ENCODE results near the gene PPP4R4. TPM values are rescaled to one million over a fixed set of nuclear protein-coding genes. Genes with fewer than 3 reads are reported as not detected.

The PPP4R4 gene
- polyA plus RNA-seq, 3 donors, result 0.09 to 0.42 (median 0.19) TPM

GRCh38 chr14:94317259-94317658, 143.1 kb downstream of the PPP4R4 start:
- DNase-seq (ENCODE audit: extremely low read depth in 1 of 11, low read depth in 9 of 11, low spot score in 4 of 11), result no peak

- DNase-seq (ENCODE audit: extremely low read depth in 1 of 11, low read depth in 9 of 11, low spot score in 4 of 11), result no peak
These were observed 146.1 kb downstream of the PPP4R4 start for GRCh38 chr14:94320243-94320642.

- no peak for DNase-seq (ENCODE audit: extremely low read depth in 1 of 11, low read depth in 9 of 11, low spot score in 4 of 11)
These were observed 147.5 kb downstream of the PPP4R4 start for GRCh38 chr14:94321421-94322271.

GRCh38 chr14:94322648-94323570, 148.8 kb downstream of the PPP4R4 start, which contains the start of gene SERPINA6:
Gene SERPINA6, minus strand, starts transcription at chr14:94323336. Its CDS starts 8,688 bp downstream, at chr14:94314648.
- no peak for DNase-seq (ENCODE audit: extremely low read depth in 1 of 11, low read depth in 9 of 11, low spot score in 4 of 11)

- DNase-seq (ENCODE audit: extremely low read depth in 1 of 11, low read depth in 9 of 11, low spot score in 4 of 11), result no peak
These were observed 154.1 kb downstream of the PPP4R4 start for GRCh38 chr14:94328196-94328595.

Other genes starting within 250 kb of the PPP4R4 start
- not detected for gene FAM181A, start 247.0 kb upstream of the PPP4R4 start, polyA plus RNA-seq (ENCODE audit: insufficient read length in 3 of 3)
- gene ASB2, start 197.8 kb upstream of the PPP4R4 start, polyA plus RNA-seq (ENCODE audit: insufficient read length in 3 of 3), result under 1 TPM; 0.29 to 0.88 (median 0.31) TPM
- gene CCDC197, start 177.0 kb upstream of the PPP4R4 start, polyA plus RNA-seq (ENCODE audit: insufficient read length in 3 of 3), result not detected
- 1 to 10 TPM; 4.2 to 4.5 (median 4.4) TPM for gene OTUB2, start 148.0 kb upstream of the PPP4R4 start, polyA plus RNA-seq (ENCODE audit: insufficient read length in 3 of 3)
- 100 to 1,000 TPM; 158 to 177 (median 164) TPM for gene DDX24, start 93.1 kb upstream of the PPP4R4 start, polyA plus RNA-seq (ENCODE audit: insufficient read length in 3 of 3)
- 10 to 100 TPM; 24.3 to 35.8 (median 28.0) TPM for gene IFI27L1, start 93.0 kb upstream of the PPP4R4 start, polyA plus RNA-seq (ENCODE audit: insufficient read length in 3 of 3)
- gene IFI27, start 63.6 kb upstream of the PPP4R4 start, polyA plus RNA-seq (ENCODE audit: insufficient read length in 3 of 3), result 10 to 100 TPM in 1 of 3 donors, 1 to 10 TPM in 2; 5.0 to 15.4 (median 6.5) TPM
- gene IFI27L2, start 44.7 kb upstream of the PPP4R4 start, polyA plus RNA-seq (ENCODE audit: insufficient read length in 3 of 3), result 10 to 100 TPM; 22.1 to 28.6 (median 25.7) TPM
- under 1 TPM; 0.06 to 0.27 (median 0.11) TPM for gene SERPINA10, start 118.9 kb downstream of the PPP4R4 start, polyA plus RNA-seq (ENCODE audit: insufficient read length in 3 of 3)
- gene SERPINA6, start 149.0 kb downstream of the PPP4R4 start, polyA plus RNA-seq (ENCODE audit: insufficient read length in 3 of 3), result 1 to 10 TPM; 4.4 to 7.3 (median 7.1) TPM
- not detected for gene SERPINA2, start 192.4 kb downstream of the PPP4R4 start, polyA plus RNA-seq (ENCODE audit: insufficient read length in 3 of 3)
- gene SERPINA1, start 214.3 kb downstream of the PPP4R4 start, polyA plus RNA-seq (ENCODE audit: insufficient read length in 3 of 3), result 10 to 100 TPM; 91.5 to 94.4 (median 91.7) TPM

Data from renal cortex interstitium (tissue), 11 donors.